HepG2 (cell line): ENCODE measurements around the gene TTC38. TPM values are rescaled to one million over a fixed set of nuclear protein-coding genes. Genes with fewer than 3 reads are reported as not detected.

Experiments
- ATAC-seq: fragments of 200-7000 bp; cut with Tn5 transposase; 3 replicates; pipeline ENCODE4 v1.9.1; 2020; ENCODE audit warnings: mild to moderate bottlenecking, moderate library complexity
- BruUV-seq: library from RNA; stranded (reverse); fragments of 400-500 nt; replicated peaks from 2 replicates; lab custom pipeline; 2021; lab: Mats Ljungman, UMichigan
- CTCF ChIA-PET: fragments of 300-600 bp; formaldehyde crosslinking; extraction: SDS; loops from one replicate; lab custom pipeline; 2021; ENCODE audit warnings: low total read pairs, inconsistent platforms, low intra/inter-chr PET ratio; lab: Yijun Ruan, JAX
- POLR2A ChIA-PET: fragments of 350-600 bp; sonication (Branson Sonifier 250); formaldehyde crosslinking; loops from one replicate; lab custom pipeline; 2020; ENCODE audit warnings: antibody characterized with exemption, inconsistent platforms; lab: Yijun Ruan, JAX
- DNase-seq: peaks from one replicate; pipeline ENCODE4 v3.0.0-alpha.2; 2015; ENCODE audit warnings: low spot score
- FAIRE-seq: peaks from 3 replicates; lab custom pipeline; 2011; peaks lifted over from hg19 to GRCh38; lab: Jason Lieb, UNC
- H2AFZ ChIP-seq: one replicate; pipeline ENCODE4 v1.6.1; 2011; ENCODE audit warnings: low read length, inconsistent platforms
- H3K27ac ChIP-seq: fragments of 300-600 bp; 3 replicates; pipeline ENCODE4 v1.8.0; 2011; ENCODE audit warnings: mixed run types, mild to moderate bottlenecking, mixed read lengths, low read length, inconsistent platforms; ENCODE audit not compliant: insufficient read depth; ENCODE audit errors: extremely low read length
- H3K27me3 ChIP-seq, 2 experiments: fragments of 200-600 bp in 1 of 2; 2 replicates in 1 of 2; 3 replicates in 1 of 2; pipeline versions ENCODE4 v1.6.0 to v1.8.0; 2011; ENCODE audit warnings: low read length in 2 of 2, mild to moderate bottlenecking in 2 of 2, moderate library complexity in 2 of 2, inconsistent platforms in 1 of 2; ENCODE audit not compliant: insufficient read depth in 2 of 2, control insufficient read depth in 1 of 2
- H3K36me3 ChIP-seq, 2 experiments: fragments of 200-600 bp in 1 of 2; replicated peaks in 1 of 2; 2 replicates in 1 of 2; 3 replicates in 1 of 2; pipeline versions ENCODE4 v1.5.1 to v1.8.0; 2011; ENCODE audit warnings: low read length in 2 of 2, inconsistent platforms in 1 of 2; ENCODE audit not compliant: insufficient read depth in 2 of 2, control insufficient read depth in 1 of 2
- H3K4me1 ChIP-seq: 2 replicates; pipeline ENCODE4 v1.5.1; 2012; ENCODE audit warnings: low read length, inconsistent platforms; ENCODE audit not compliant: insufficient read depth
- H3K4me2 ChIP-seq: 2 replicates; pipeline ENCODE4 v1.6.0; 2011; ENCODE audit warnings: low read depth, low read length, inconsistent platforms
- H3K4me3 ChIP-seq, 3 experiments: fragments of 200-600 bp in 1 of 3; sonication (generic), shearing (Covaris generic) in 1 of 3; replicated peaks in 1 of 3; 2 replicates each; pipeline ENCODE4 v1.5.1; 2011 to 2016; ENCODE audit warnings: low read length in 3 of 3, inconsistent platforms in 2 of 3, low read depth in 2 of 3, mild to moderate bottlenecking in 2 of 3, control low read depth in 1 of 3, mixed read lengths in 1 of 3; ENCODE audit not compliant: insufficient read depth in 1 of 3
- H3K79me2 ChIP-seq: one replicate; pipeline ENCODE4 v1.6.1; 2011; ENCODE audit warnings: low read length, inconsistent platforms; ENCODE audit not compliant: insufficient read depth
- H3K9ac ChIP-seq: 2 replicates; pipeline ENCODE4 v1.6.0; 2011; ENCODE audit warnings: mild to moderate bottlenecking, low read depth, low read length, inconsistent platforms; ENCODE audit not compliant: insufficient read depth
- H3K9me3 ChIP-seq: 2 replicates; pipeline ENCODE4 v1.5.1; 2012; ENCODE audit warnings: mild to moderate bottlenecking, low read length
- H4K20me1 ChIP-seq: 2 replicates; pipeline ENCODE4 v1.6.0; 2011; ENCODE audit warnings: inconsistent platforms, mild to moderate bottlenecking, low read length, moderate library complexity; ENCODE audit not compliant: insufficient read depth
- CREB1 ChIP-seq, 2 experiments: fragments of 450-650 bp in 1 of 2; IDR thresholded peaks; 2 replicates each; pipeline ENCODE4 v1.6.1; 2016 to 2017; ENCODE audit warnings: control low read depth in 1 of 2, mild to moderate bottlenecking in 1 of 2, missing compliant biosample characterization in 1 of 2, missing genetic modification characterization in 1 of 2
- IRF2 ChIP-seq: IDR thresholded peaks from 2 replicates; pipeline ENCODE4 v1.6.1; 2018; ENCODE audit warnings: missing genetic modification reagents, missing compliant biosample characterization
- KDM2A ChIP-seq: sonication (generic); formaldehyde crosslinking; IDR thresholded peaks from 2 replicates; pipeline ENCODE4 v1.4.0; 2020; ENCODE audit warnings: low read depth, missing genetic modification reagents, borderline replicate concordance
- NAIF1 ChIP-seq: sonication (generic); formaldehyde crosslinking; IDR thresholded peaks from 2 replicates; pipeline ENCODE4 v1.5.0; 2020; ENCODE audit warnings: mild to moderate bottlenecking, missing genetic modification reagents, borderline replicate concordance
- TOE1 ChIP-seq: sonication (generic); formaldehyde crosslinking; IDR thresholded peaks from 2 replicates; pipeline ENCODE4 v1.4.0; 2020; ENCODE audit warnings: mild to moderate bottlenecking, missing genetic modification reagents
- ZNF138 ChIP-seq: sonication (generic); formaldehyde crosslinking; IDR thresholded peaks from 2 replicates; pipeline ENCODE4 v1.5.0; 2020; ENCODE audit warnings: mild to moderate bottlenecking, low read depth, missing genetic modification reagents
- ZNF337 ChIP-seq: sonication (generic); formaldehyde crosslinking; IDR thresholded peaks from 2 replicates; pipeline ENCODE4 v1.5.1; 2020; ENCODE audit warnings: missing genetic modification reagents, low read depth, mild to moderate bottlenecking, borderline replicate concordance
- ZNF382 ChIP-seq: sonication (generic); formaldehyde crosslinking; IDR thresholded peaks from 2 replicates; pipeline ENCODE4 v1.5.0; 2020; ENCODE audit warnings: missing genetic modification reagents, mild to moderate bottlenecking, borderline replicate concordance
- ZNF468 ChIP-seq: sonication (generic); formaldehyde crosslinking; IDR thresholded peaks from 2 replicates; pipeline ENCODE4 v1.8.0; 2022; ENCODE audit warnings: mild to moderate bottlenecking, moderate library complexity, missing genetic modification reagents
- WGBS: methylation state at CpG from one replicate; pipeline ENCODE4 v1.1.6; 2017; ENCODE audit warnings: low lambda C conversion rate; 5-methylcytosine and 5-hydroxymethylcytosine counted together
- in situ Hi-C: cut with HindIII; loops from 2 replicates; pipeline ENCODE4 v1.10.0; 2017; ENCODE audit warnings: low pct_unique_long_range_greater_than_20kb; ENCODE audit not compliant: extremely low pct_ligation_motif_present
- intact Hi-C: fragments of 100-400 bp; cut with micrococcal nuclease; formaldehyde crosslinking; loops from one replicate; pipeline ENCODE4 v1.10.0; 2022; ENCODE audit not compliant: unreplicated experiment
- polyA plus RNA-seq, 8 experiments: library from polyadenylated mRNA; depleted of rRNA in 3 of 8; stranded (reverse) in 7 of 8; unstranded in 1 of 8; fragments of >200 nt; fragmentation: Illumina TruSeq in 4 of 8; extraction: Trizol in 4 of 8; gene quantifications; 2 replicates each; pipeline versions ENCODE4 v1.2.1 to v1.2.3, GENCODE V29; 2011 to 2016; ENCODE audit warnings: low read depth in 4 of 8, missing spikeins in 1 of 8, mixed read lengths in 1 of 8; ENCODE audit not compliant: insufficient read depth in 1 of 8
- total RNA-seq, 5 experiments: library from RNA; depleted of rRNA; stranded (reverse); fragments of >200 nt; fragmentation: Illumina TruSeq; extraction: Trizol; gene quantifications; 2 replicates each; pipeline ENCODE4 v1.2.3, GENCODE V29; 2016; ENCODE audit warnings: low read depth in 1 of 5

Gene TTC38
- total and polyA plus RNA-seq, 2 of the 13 experiments (the other 11 are each of a cell fraction or from before 2014, with no cell fraction given): 101 to 105 TPM

DNA sequence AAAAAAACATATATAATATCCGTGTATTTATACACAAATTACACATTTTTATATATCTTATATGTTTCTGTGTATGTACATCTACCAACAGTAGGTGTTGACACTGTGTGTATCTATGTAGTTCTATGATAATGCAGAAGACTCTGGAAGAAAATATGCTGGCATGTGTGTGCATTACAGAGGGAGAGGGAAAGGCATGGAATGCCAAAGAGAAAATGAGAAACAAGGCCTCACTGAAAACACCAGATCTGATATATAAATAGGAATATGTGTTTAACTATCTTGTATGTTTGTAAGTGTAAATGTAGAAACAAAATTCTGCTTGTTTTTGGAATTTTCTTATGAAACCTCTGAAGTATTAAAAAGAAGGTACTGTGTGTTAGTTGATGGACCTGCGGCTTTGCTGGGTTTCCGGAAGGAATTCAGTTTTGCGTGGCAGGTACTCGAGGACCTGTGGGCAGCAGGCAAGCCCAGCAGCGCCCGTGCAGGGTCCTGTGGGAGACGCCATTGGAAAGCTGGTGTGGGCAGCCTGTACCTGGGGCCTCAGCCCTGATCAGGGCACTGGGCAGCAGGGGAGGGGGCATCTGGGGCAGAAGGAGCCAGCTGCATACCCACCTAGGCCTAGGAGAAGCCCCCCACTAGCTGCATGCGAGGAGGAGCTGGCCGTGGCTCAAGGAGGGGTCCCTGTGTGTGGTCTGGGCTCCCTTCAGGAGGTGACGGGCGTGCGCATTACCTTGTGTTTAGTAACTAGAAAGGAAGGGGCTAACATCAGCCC is 60.1 kb downstream of the TTC38 start:
- Histone ChIP-seq H3K4me2 (no peak overlapping the region), H3K4me1 (no peaks in the 10 kb centered on the region), H3K36me3 (peaks cover 23 to 72% of the 10 kb centered on the region in 2 experiments), H3K27ac (no peak overlapping the region), H4K20me1 (no peaks in the 10 kb centered on the region), H3K9me3 (no peaks in the 10 kb centered on the region), H3K4me3 (no peak overlapping the region), H3K27me3 (no peaks in the 10 kb centered on the region), H3K79me2 (no peaks in the 10 kb centered on the region), H2AFZ (no peak overlapping the region), H3K9ac (no peak overlapping the region)
- no TSS peak for BruUV-seq
- FAIRE-seq: no peak
- POLR2A ChIA-PET: no interaction called here
- in situ Hi-C loops (no loop called here), intact Hi-C loops (no loop called here)
- DNase-seq: no peak
- ATAC-seq: no peak
- CTCF ChIA-PET: no interaction called here
- WGBS: 89% methylated on average over 7 of the region's 13 CpGs
- TF ChIP-seq KDM2A (no peak), ZNF337 (no peak), CREB1 (IDR thresholded peaks at IDR 0.05) (no peak), CREB1 (CRISPR knock-in tag; IDR thresholded peaks at IDR 0.05) (no peak), ZNF382 (CRISPR knock-in tag) (no peak), ZNF468 (CRISPR knock-in tag) (no peak), TOE1 (CRISPR knock-in tag) (no peak), NAIF1 (CRISPR knock-in tag) (no peak), IRF2 (CRISPR knock-in tag) (no peak), ZNF138 (CRISPR knock-in tag) (no peak)
- TF ChIP-seq, all 625 proteins: peak for 0
